Vagina (tissue), 2 donors: ENCODE measurements around the gene LRRC37B. TPM values are rescaled to one million over a fixed set of nuclear protein-coding genes. Genes with fewer than 3 reads are reported as not detected.
"Not testable (repeated sequence)": the region's sequence is repeated elsewhere in the genome, so short reads cannot be mapped to it uniquely, and the experiment has no call there.

ENCODE experiments used
- DNase-seq, 2 donors: peaks; one replicate each; pipeline ENCODE4 v3.0.0-alpha.2; 2017; ENCODE audit errors: extremely low spot score in 2 of 2
- H3K27ac ChIP-seq: fragments of 200-600 bp; sonication (generic); one replicate; pipeline ENCODE4 v1.5.1; 2019
- H3K27me3 ChIP-seq: fragments of 200-600 bp; sonication (generic); one replicate; pipeline ENCODE4 v1.5.1; 2019
- H3K36me3 ChIP-seq, 2 donors: fragments of 200-600 bp; sonication (generic); one replicate each; pipeline ENCODE4 v1.5.1; 2017 to 2019
- H3K4me1 ChIP-seq: fragments of 200-600 bp; sonication (generic); one replicate; pipeline ENCODE4 v1.5.1; 2019
- H3K4me3 ChIP-seq, 2 donors: fragments of 200-600 bp; sonication (generic); 1 replicate in 1 of 2; 2 replicates in 1 of 2; pipeline ENCODE4 v1.5.1; 2016 to 2019
- H3K9me3 ChIP-seq: fragments of 200-600 bp; sonication (generic); one replicate; pipeline ENCODE4 v1.5.1; 2019
- POLR2A ChIP-seq, 2 donors: fragments of 450-650 bp; IDR thresholded peaks; one replicate each; pipeline ENCODE4 v1.6.1; 2017; ENCODE audit warnings: antibody characterized with exemption in 2 of 2, mild to moderate bottlenecking in 2 of 2, moderate library complexity in 2 of 2
- POLR2AphosphoS5 ChIP-seq, 2 donors: sonication (generic); formaldehyde crosslinking; IDR thresholded peaks; one replicate each; pipeline ENCODE4 v1.9.0; 2017; ENCODE audit warnings: antibody characterized with exemption in 2 of 2, mild to moderate bottlenecking in 2 of 2, low read depth in 1 of 2; ENCODE audit not compliant: insufficient read depth in 1 of 2
- intact Hi-C: fragments of 100-400 bp; cut with DNase I; formaldehyde crosslinking; loops from one replicate; pipeline ENCODE4 v1.15.1; 2023
- total RNA-seq: library from RNA; depleted of rRNA; stranded (reverse); fragments of >200 nt; gene quantifications from one replicate; pipeline ENCODE4 v1.2.3, GENCODE V29; 2016
- TF ChIP-seq, protein P1 (sequence below), 3 experiments: fragments of 450-650 bp in 2 of 3; fragments of 200-600 bp in 1 of 3; sonication (generic) in 1 of 3; IDR thresholded peaks; one replicate each; pipeline ENCODE4 v1.5.1; 2017 to 2019; ENCODE audit warnings: antibody characterized with exemption in 3 of 3, mild to moderate bottlenecking in 2 of 3, moderate library complexity in 2 of 3

Gene LRRC37B
- total RNA-seq, 1 donor from 2014 or later, result 33.6 TPM

GRCh38 chr17:32033223-32033622 lies 26.0 kb downstream of the LRRC37B start:
- no peak overlapping the region for H3K4me3 ChIP-seq
- H3K4me1 ChIP-seq, result no peaks in the 10 kb centered on the region
- intact Hi-C loops, result no loop called here
- no peak overlapping the region for H3K27ac ChIP-seq
- H3K9me3 ChIP-seq, result no peaks in the 10 kb centered on the region
- no peak for TF ChIP-seq POLR2A (IDR thresholded peaks at IDR 0.05)
- TF ChIP-seq POLR2AphosphoS5 (IDR thresholded peaks at IDR 0.05; ENCODE audit: insufficient read depth in 1 of 2, low read depth in 1 of 2), result no peak
- TF ChIP-seq, protein P1, sequence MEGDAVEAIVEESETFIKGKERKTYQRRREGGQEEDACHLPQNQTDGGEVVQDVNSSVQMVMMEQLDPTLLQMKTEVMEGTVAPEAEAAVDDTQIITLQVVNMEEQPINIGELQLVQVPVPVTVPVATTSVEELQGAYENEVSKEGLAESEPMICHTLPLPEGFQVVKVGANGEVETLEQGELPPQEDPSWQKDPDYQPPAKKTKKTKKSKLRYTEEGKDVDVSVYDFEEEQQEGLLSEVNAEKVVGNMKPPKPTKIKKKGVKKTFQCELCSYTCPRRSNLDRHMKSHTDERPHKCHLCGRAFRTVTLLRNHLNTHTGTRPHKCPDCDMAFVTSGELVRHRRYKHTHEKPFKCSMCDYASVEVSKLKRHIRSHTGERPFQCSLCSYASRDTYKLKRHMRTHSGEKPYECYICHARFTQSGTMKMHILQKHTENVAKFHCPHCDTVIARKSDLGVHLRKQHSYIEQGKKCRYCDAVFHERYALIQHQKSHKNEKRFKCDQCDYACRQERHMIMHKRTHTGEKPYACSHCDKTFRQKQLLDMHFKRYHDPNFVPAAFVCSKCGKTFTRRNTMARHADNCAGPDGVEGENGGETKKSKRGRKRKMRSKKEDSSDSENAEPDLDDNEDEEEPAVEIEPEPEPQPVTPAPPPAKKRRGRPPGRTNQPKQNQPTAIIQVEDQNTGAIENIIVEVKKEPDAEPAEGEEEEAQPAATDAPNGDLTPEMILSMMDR (IDR thresholded peaks at IDR 0.05), result no peak
- H3K27me3 ChIP-seq, result no peaks in the 10 kb centered on the region
- no peak for DNase-seq
- peaks cover 10 to 28% of the 10 kb centered on the region in 2 donors for H3K36me3 ChIP-seq

DNA sequence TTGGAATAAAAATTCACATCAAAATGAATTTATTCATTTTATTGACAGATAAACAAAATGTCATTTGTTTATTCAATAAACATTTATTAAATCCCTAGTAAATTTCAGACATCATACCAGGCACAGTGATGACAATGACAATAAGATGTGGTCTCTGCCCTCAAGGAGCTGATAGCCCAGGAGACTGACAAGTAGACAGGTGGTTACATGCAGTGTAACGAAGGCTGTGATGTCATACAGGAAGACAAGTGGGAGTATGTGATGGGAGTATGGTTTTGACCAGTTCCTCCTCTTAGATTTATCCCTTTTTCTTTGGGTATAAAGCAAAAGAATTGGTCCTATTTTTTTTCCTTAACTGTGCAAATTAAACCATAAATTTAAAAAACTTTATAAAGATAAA lies 26.6 kb downstream of the LRRC37B start:
- H3K4me1 ChIP-seq, intact Hi-C loops, H3K9me3 ChIP-seq, DNase-seq, H3K27ac ChIP-seq, H3K27me3 ChIP-seq, H3K4me3 ChIP-seq: not testable (repeated sequence)
- H3K36me3 ChIP-seq, result peaks cover 10 to 33% of the 10 kb centered on the region in 2 donors

- intact Hi-C loops, H3K27me3 ChIP-seq, H3K4me1 ChIP-seq, H3K4me3 ChIP-seq, H3K9me3 ChIP-seq, H3K27ac ChIP-seq, DNase-seq: not testable (repeated sequence)
- H3K36me3 ChIP-seq, result peaks cover 7 to 41% of the 10 kb centered on the region in 2 donors
Observed at GRCh38 chr17:32040246-32040645, 33.1 kb downstream of the LRRC37B start.

- H3K27ac ChIP-seq, H3K27me3 ChIP-seq, H3K4me3 ChIP-seq, H3K4me1 ChIP-seq, H3K9me3 ChIP-seq, intact Hi-C loops, DNase-seq: not testable (repeated sequence)
- peaks cover 4 to 31% of the 10 kb centered on the region in 2 donors for H3K36me3 ChIP-seq
Observed at GRCh38 chr17:32041306-32041875, 34.2 kb downstream of the LRRC37B start.

GRCh38 chr17:32042266-32042665 lies 35.1 kb downstream of the LRRC37B start:
- H3K4me3 ChIP-seq, H3K27me3 ChIP-seq, DNase-seq, H3K9me3 ChIP-seq, H3K27ac ChIP-seq, intact Hi-C loops, H3K4me1 ChIP-seq: not testable (repeated sequence)
- H3K36me3 ChIP-seq, result peaks cover 2 to 28% of the 10 kb centered on the region in 2 donors

DNA sequence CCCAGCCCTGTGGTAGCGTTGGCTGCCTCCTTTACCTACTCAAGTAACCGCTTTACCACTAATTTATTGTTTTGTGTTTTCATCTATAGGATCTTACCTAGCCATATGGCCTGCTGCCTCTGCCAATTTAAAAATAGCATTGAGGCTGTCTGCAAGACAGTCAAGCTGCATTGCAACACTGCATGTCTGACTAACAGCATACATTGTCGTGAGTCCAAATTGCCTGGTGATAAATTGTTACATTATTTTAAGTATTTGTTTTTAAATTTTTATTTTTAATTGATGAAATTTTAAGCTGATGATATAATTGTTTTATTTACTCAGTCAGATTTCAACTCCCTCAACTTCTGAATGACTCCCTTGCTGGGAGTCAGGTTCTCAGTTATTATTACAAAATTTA lies 38.4 kb downstream of the LRRC37B start:
- H3K9me3 ChIP-seq, H3K27me3 ChIP-seq, H3K27ac ChIP-seq, H3K4me3 ChIP-seq, DNase-seq, H3K4me1 ChIP-seq, intact Hi-C loops: not testable (repeated sequence)
- peaks cover 0 to 12% of the 10 kb centered on the region in 2 donors for H3K36me3 ChIP-seq

DNA sequence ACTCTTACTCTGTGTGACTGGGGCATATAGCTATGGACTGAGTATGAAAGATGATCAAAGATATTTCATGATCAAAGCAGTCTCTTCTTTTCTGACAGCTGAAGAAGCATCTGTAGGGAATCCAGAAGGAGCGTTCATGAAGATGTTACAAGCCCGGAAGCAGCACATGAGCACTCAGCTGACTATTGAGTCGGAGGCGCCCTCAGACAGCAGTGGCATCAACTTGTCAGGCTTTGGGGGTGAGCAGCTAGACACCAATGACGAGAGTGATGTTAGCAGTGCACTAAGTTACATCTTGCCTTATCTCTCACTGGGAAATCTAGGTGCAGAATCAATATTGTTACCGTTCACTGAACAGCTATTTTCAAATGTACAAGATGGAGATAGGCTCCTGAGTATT lies 40.5 kb downstream of the LRRC37B start:
- intact Hi-C loops, H3K27ac ChIP-seq, DNase-seq, H3K4me3 ChIP-seq, H3K4me1 ChIP-seq, H3K9me3 ChIP-seq, H3K27me3 ChIP-seq, H3K36me3 ChIP-seq: not testable (repeated sequence)

DNA sequence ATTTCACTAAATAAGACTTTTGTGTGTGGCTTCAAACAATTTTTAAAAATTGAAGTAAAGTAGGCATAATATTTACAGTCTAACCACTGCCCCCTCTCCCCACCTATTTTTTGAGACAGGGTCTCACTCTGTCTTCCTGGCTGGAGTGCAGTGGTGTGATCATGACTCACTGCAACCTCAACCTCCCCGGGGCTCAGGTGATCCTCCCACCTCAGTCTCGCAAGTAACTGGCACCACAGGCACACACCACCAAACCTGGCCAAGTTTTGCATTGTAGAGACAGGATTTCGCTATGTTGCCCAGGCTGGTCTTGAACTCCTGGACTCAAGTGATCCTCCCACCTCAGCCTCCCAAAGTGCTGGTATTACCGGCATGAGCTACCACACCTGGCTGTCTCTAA lies 47.8 kb downstream of the LRRC37B start:
- H3K27ac ChIP-seq, H3K4me1 ChIP-seq, H3K36me3 ChIP-seq, DNase-seq, intact Hi-C loops, H3K27me3 ChIP-seq, H3K4me3 ChIP-seq, H3K9me3 ChIP-seq: not testable (repeated sequence)

DNA sequence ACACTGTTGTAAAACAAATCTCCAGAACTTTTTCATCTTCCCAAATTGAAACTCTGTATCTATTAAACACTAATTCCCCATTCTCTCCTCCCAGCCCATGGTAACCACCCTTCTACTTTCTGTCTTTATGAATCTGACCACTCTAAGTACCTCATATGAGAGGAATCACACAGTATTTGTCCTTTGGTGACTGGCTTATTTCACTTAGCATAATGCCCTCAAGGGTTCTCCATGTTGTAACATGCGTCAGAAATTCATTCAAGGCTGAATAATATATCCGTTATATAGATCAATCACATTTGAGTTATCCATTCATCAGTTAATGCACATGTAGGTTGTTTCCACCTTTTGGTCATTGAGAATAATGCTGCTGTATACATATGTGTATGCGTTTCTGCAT lies 48.2 kb downstream of the LRRC37B start:
- H3K4me3 ChIP-seq, intact Hi-C loops, H3K4me1 ChIP-seq, H3K27me3 ChIP-seq, H3K36me3 ChIP-seq, H3K9me3 ChIP-seq, DNase-seq, H3K27ac ChIP-seq: not testable (repeated sequence)

GRCh38 chr17:32056500-32056899 lies 49.3 kb downstream of the LRRC37B start:
- H3K27ac ChIP-seq, H3K9me3 ChIP-seq, DNase-seq, H3K36me3 ChIP-seq, H3K4me3 ChIP-seq, H3K27me3 ChIP-seq, H3K4me1 ChIP-seq, intact Hi-C loops: not testable (repeated sequence)

GRCh38 chr17:32057460-32058105 lies 50.4 kb downstream of the LRRC37B start:
- H3K9me3 ChIP-seq, H3K27me3 ChIP-seq, H3K4me3 ChIP-seq, intact Hi-C loops, H3K4me1 ChIP-seq, H3K36me3 ChIP-seq, DNase-seq, H3K27ac ChIP-seq: not testable (repeated sequence)

DNA sequence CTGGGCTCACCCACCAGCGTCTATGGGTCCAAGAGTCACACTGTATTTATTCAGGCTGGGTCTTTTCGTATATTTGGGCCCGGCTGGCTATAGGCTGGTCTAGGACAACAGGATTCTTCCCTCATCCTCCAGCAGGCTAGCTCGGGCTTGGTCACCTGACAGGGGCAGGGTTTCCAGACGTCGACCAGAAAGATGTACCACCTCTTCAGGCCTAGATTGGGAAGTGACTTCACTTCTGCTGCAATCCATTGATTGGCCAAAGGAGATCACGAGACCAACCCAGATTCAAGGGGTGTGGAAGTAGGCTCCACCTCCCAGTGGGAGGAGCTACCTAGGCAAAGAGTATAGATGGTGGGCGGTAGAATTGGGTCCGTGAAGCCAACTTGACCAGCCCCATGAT lies 53.5 kb downstream of the LRRC37B start:
- H3K9me3 ChIP-seq, H3K27ac ChIP-seq, H3K27me3 ChIP-seq, intact Hi-C loops, DNase-seq, H3K4me3 ChIP-seq, H3K36me3 ChIP-seq, H3K4me1 ChIP-seq: not testable (repeated sequence)

DNA sequence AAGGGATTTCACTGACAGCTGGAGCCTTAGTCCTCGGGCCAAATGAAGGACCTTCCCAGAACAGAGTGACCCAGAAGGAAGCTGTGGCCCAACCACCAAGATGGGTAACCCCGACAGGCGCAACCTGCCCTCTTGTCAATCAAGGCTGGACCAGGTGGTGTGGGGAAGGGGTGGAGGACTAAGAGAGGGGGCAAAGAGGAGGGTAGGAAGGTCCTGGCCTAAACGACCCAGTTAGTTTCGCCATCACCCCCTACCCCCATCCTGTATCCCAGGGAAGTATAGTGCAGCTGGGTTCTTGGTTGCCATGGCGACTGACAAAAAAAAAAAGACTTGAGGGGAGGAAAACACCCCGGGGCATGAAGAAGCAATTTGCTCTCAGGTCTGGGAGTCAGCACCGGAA lies 54.7 kb downstream of the LRRC37B start:
- intact Hi-C loops, H3K27me3 ChIP-seq, H3K4me1 ChIP-seq, H3K36me3 ChIP-seq, H3K27ac ChIP-seq, DNase-seq, H3K9me3 ChIP-seq: not testable (repeated sequence)
- H3K4me3 ChIP-seq, result peak overlapping the region in 1 of 2 donors; percentile 31
